Stimulated activated CD4-positive, alpha-beta T cell treated with anti-CD3 and anti-CD28 coated beads, Interleukin-1b, Interleukin-23, amount 100 ng/mL, for 1 hour (primary cell): ENCODE results near the gene NFS1.
"Not testable (repeated sequence)": the region's sequence is repeated elsewhere in the genome, so short reads cannot be mapped to it uniquely, and the experiment has no call there.

Experiments
- DNase-seq, 2 donors: peaks; one replicate each; pipeline ENCODE4 v3.0.0-alpha.2; 2020; ENCODE audit warnings: low read depth in 2 of 2

The NFS1 gene

DNA sequence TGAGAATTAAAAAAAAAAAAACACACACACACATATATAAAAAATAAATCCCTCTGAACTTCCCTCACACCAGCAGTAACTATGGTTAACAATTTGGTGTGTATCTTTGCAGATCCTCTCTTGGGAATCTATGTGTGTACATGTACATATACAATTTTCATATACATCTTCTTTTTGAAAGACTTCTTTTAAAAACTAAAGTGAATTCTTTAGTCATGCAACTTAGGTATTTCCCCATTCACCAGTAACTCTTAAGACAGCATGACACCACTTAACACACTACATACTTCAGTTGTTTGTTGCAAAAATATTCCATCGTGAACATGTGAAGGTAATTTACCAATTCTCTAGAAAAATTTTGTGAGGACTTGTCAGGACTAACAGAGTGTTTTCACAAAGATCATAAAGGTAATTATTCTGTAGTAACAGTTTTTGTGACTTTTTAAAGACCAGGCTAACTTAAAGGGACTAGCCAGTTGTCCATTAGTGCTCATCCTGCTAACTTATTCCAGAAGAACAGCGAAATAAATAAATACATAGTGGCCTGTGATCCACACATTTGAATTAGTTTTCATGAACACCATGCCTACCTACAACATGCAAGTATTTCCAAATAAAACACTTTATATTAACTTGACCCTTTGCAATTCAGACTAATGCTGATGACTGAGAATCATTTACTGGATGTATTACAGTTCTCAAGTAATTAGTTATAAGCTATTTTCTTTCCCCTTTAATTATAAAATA lies 30.9 kb upstream of the NFS1 start:
- no peak for DNase-seq

DNA sequence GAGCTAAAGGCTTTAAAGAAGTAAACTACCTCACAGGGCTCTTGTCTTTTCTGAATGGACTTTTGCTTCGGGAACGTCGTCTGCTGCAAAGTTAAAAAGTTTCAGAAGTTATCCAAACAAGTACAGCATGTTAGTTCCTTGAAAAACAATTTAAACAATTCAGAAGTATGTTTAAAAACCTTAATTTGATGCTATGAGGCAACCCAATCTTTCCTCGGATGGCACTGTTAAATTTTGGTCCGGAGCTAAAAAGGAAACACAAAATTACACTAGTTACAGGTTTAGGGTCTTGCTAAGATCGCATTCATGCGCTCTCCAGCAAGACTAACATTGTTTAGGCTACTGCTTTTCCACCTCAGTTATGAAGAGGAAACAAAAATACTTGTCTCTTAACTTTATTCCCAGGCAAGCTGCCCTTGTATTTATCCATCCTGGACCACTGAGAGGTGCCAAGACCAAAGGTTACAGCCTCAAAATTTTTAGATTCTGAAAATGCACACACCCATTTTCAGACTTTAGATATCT lies 30.2 kb upstream of the NFS1 start:
- DNase-seq = no peak

DNA sequence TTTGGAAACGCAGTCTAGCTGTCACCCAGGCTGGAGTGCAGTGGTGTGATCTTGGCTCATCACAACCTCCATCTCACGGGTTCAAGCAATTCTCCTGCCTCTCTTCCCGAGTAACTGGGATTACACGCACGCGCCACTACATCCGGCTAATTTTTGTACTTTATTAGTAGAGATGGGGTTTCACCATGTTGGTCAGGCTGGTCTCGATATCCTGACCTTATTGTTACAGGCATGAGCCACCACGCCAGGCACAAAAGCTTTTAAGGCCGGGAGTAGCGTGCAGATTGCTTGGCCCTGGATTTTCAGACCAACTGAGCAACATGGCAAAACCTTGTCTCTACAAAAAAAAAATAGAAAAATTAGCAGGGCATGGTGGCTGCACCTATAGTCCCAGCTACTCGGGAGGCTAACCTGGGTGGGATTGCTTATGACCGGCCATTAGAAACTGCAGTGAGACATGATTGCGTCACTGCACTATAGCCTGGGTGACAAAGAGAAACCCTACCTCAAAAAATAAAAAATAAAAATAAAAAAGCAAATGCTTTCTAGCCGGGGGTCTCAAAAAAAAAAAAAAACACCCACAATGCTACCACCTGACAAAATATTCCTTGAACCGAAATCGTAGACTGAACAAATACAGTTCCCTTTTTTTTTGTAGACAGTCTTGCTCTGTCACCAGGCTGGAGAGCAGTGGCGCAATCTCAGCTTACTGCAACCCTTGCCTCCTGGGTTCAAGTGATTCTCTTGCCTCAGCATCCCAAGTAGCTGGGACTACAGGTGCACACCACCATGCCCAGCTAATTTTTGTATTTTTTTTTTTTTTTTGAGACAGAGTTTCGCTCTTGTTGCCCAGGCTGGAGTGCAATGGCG lies 27.9 kb upstream of the NFS1 start:
- no peak for DNase-seq

GRCh38 chr20:35724321-35725230 lies 25.4 kb upstream of the NFS1 start:
- DNase-seq = no peak

DNA sequence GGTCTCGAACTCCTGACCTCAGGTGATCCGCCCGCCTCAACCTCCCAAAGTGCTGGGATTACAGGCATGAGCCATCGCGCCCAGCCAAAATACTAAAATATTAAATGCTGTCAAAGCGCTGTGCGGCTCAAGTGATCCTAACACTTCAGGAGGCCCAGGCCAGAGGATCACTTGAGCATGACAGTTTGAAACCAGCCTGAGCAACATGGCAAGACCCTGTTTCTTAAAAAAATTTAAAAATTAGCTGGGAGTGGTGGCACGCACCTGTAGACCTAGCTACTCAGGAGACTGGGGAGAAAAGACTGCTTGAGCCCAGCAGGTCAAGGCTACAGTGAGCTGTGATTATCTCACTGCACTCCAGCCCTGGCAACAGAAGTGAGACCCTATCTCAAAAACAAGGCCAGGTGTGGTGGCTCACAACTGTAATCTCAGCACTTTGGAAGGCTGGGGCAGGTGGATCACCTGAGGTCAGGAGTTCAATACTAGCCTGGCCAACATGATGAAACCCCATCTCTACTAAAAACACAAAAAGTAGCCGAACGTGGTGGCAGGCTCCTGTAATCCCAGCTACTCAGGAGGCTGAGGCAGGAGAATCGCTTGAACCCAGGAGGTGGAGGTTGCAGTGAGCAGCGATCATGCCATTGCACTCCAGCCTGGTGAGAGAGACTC lies 24.6 kb upstream of the NFS1 start:
- not testable (repeated sequence) for DNase-seq

DNA sequence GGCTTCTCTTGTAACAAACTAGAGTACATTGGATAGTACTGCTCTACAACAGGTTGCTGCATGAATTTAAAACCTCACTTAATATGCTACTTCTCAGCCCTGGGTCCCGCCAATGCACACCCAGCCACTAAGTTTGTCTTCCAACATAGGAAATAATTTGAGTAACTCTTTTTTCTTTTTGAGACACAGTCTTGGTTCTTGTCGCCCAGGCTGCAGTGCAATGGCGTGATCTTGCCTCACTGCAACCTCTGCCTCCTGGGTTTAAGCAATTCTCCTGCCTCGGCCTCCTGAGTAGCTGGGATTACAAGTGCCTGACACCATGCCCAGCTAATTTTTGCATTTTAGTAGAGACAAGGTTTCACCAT lies 24.1 kb upstream of the NFS1 start:
- not testable (repeated sequence) for DNase-seq

GRCh38 chr20:35721621-35722020 lies 22.5 kb upstream of the NFS1 start:
- DNase-seq = no peak

DNA sequence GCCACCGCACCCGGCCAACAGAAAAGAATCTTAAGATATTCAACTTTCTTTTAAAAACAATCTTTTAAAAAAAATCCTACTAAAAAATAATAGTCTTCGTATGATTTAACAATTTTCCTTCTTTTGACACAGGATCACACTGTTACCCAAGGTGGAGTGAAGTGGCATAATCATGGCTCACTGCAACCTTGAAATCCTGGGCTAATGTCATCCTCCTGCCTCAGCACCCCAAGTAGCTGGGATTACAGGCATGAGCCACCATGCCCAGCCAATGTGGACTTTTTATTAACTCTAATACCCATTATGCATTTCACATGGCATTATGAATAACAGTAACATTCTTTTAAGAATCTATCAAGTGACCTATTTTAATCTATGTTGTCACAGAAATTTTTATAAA lies 22.1 kb upstream of the NFS1 start:
- no peak for DNase-seq

- no peak for DNase-seq
Observed at GRCh38 chr20:35720165-35721123, 21.3 kb upstream of the NFS1 start.

DNA sequence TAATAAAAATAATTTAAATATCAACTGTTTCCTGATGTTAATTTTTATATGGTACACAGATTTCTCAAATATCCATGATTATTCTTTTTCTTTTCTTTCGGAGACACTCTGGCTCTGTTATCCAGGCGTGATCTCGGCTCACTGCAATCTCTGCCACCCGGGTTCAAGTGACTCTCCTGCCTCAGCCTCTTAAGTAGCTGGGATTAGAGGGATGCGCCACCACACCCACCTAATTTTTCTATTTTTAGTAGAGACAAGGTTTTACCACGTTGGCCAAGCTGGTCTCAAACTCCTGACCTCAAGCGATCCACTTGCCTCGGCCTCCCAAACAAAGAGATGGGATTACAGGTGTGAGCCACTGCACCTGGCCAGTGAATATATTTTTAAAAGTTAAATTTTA lies 20.6 kb upstream of the NFS1 start:
- no peak for DNase-seq

- no peak for DNase-seq
Observed at GRCh38 chr20:35718972-35719635, 20.0 kb upstream of the NFS1 start.

DNA sequence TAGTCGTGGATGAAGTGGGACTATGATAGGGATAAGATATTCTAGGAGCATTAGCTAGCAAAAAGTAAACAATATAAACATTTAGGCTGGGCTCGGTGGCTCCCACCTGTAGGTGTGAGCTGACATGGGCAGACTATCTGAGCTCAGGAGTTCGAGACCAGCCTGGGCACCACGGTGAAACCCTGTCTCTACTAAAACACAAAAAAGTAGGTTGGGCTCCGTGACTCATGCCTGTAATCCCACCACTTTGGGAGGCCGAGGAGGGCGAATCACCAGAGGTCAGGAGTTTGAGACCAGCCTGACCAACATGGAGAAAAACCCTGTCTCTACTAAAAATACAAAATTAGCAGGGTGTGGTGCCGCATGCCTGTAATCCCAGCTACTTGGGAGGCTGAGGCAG lies 19.2 kb upstream of the NFS1 start:
- not testable (repeated sequence) for DNase-seq

GRCh38 chr20:35716330-35716729 lies 17.2 kb upstream of the NFS1 start:
- DNase-seq = no peak

DNA sequence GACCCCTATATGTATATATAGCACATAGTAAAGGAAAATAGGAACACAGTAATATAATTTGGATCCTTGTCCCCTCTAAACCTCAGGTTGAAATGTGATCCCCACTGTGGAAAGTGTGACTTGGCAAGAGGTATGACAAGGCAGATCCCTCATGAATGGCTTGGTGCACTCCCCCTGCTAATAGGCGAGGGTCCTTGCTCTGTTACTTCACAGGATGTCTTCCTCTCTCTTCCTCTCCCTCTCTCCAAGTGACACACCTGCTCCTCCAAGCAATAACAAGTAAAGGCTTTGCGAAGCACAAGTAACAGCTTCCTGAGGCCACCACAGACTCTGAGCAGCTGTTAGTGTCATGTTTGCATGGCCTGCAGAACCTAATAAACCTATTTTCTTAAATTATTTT lies 16.5 kb upstream of the NFS1 start:
- DNase-seq = no peak

- no peak for DNase-seq
Observed at GRCh38 chr20:35714127-35714526, 15.0 kb upstream of the NFS1 start.

GRCh38 chr20:35713120-35713519 lies 14.0 kb upstream of the NFS1 start:
- DNase-seq = not testable (repeated sequence)

DNA sequence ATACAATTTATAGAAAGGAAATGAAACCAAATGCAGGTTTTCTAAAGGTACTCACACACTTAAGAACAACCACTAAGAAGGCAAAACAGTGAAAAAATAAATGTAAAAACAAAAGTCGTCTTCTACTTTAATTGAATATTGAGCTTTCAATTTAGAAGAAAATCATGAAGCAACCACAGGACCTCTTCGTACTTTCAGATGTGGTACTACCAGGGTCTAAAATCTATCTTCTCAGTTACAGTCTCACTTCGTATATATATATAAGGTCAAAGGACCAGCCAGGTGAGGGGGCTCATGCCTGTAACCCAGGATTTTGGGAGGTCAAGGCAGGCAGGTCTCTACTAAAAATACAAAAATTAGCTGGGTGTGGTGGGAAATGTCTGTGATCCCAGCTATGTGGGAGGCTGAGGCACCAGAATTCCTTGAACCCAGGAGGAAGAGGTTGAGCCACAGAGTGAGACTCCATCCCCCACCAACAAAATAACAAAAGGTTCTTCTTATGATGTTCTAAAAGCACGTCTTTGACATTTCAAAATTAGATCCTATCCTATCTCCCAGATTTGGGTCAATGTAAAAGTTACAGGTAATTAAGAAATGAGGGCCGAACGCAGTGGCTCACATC lies 12.5 kb upstream of the NFS1 start:
- DNase-seq = no peak

DNA sequence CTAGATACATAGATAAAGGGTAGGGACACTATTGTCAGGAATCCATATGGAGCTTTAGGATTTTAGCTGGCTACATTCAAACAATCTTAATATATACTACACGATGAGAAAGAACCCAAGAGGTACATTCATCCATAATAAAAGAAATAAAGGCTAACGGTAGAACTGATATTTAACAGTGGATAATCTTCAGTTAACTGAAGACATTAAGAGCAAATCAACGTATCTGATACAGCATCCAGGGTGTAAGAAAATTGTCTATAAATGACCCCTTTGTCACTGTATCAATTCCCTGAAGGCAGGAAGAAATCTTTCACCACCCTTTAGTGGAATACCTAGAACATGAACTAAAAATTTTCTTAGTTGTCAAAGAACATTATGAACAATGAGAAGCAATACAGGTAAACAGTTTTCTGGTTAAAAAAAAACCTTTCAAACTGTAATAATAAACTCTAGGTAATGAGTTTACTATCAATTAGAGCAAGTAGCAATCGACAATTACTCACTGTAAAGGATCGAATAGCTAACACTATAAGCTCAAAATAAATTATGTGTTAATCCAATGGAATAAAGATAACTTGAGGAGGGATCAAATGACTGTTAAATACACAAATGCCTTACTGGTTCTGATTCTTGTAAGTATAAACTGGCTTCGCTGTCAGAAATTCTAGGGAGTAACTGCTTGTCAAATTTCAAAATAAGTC lies 11.9 kb upstream of the NFS1 start:
- DNase-seq = no peak

DNA sequence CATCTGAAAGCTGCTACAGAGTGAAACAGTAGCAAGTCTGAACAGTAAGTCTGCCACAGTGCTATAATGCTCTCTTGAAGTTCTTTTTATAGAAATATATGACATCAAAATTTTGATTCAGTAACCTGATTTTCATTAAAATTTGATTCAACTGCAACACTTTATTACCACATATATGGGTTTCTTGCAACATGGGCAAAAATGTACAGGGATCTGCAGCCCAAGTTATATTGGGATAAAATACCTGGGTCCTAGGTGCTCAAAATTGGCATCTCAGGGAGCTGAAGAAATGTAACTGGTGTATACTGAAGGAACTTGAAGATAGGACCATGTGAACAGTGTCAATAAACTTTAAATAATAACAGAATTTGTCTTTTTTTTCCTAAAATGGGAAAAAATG lies 10.9 kb upstream of the NFS1 start:
- DNase-seq = no peak
